Keratinocyte (primary cell): Measurements from ENCODE around the gene COL20A1. TPM values are rescaled to one million over a fixed set of nuclear protein-coding genes. Genes with fewer than 3 reads are reported as not detected.

Experiments
- DNase-seq: peaks from one replicate; pipeline ENCODE4 v3.0.0-alpha.2; 2011; ENCODE audit warnings: low read depth, missing footprints, low spot score
- FAIRE-seq: peaks from 2 replicates; lab custom pipeline; 2011; peaks lifted over from hg19 to GRCh38; lab: Jason Lieb, UNC
- H2AFZ ChIP-seq: 2 replicates; pipeline ENCODE4 v1.6.0; 2012; ENCODE audit warnings: low read length, control low read depth, inconsistent platforms; ENCODE audit not compliant: control insufficient read depth
- H3K27ac ChIP-seq: 2 replicates; pipeline ENCODE4 v1.5.1; 2011; ENCODE audit warnings: low read length; ENCODE audit not compliant: control insufficient read depth, insufficient read depth
- H3K27me3 ChIP-seq: 3 replicates; pipeline ENCODE4 v1.6.0; 2011; ENCODE audit warnings: low read length; ENCODE audit not compliant: control insufficient read depth, insufficient read depth; ENCODE audit errors: extremely low read depth
- H3K36me3 ChIP-seq, 2 experiments: 2 replicates in 1 of 2; 3 replicates in 1 of 2; pipeline ENCODE4 v1.5.1; 2011; ENCODE audit warnings: low read length in 2 of 2, mild to moderate bottlenecking in 1 of 2; ENCODE audit not compliant: control insufficient read depth in 2 of 2, insufficient read depth in 2 of 2; ENCODE audit errors: extremely low read depth in 1 of 2
- H3K4me1 ChIP-seq: 3 replicates; pipeline ENCODE4 v1.5.1; 2011; ENCODE audit warnings: low read length; ENCODE audit not compliant: control insufficient read depth, insufficient read depth; ENCODE audit errors: extremely low read depth
- H3K4me2 ChIP-seq: 3 replicates; pipeline ENCODE4 v1.6.0; 2011; ENCODE audit warnings: low read depth, low read length; ENCODE audit not compliant: control insufficient read depth, insufficient read depth; ENCODE audit errors: extremely low read depth
- H3K4me3 ChIP-seq, 3 experiments: fragments of 200-600 bp in 1 of 3; sonication (generic) in 1 of 3; 2 replicates in 2 of 3; 3 replicates in 1 of 3; pipeline ENCODE4 v1.5.1; 2011 to 2016; ENCODE audit warnings: low read length in 3 of 3, mild to moderate bottlenecking in 3 of 3, control low read depth in 2 of 3, inconsistent platforms in 1 of 3, low read depth in 1 of 3, mixed read lengths in 1 of 3, mixed run types in 1 of 3, moderate library complexity in 1 of 3; ENCODE audit not compliant: control insufficient read depth in 2 of 3, insufficient read depth in 2 of 3; ENCODE audit errors: extremely low read depth in 1 of 3
- H3K79me2 ChIP-seq: 2 replicates; pipeline ENCODE4 v1.6.0; 2012; ENCODE audit warnings: low read length; ENCODE audit not compliant: control insufficient read depth, insufficient read depth
- H3K9ac ChIP-seq: 3 replicates; pipeline ENCODE4 v1.6.0; 2011; ENCODE audit warnings: low read length; ENCODE audit not compliant: control insufficient read depth, insufficient read depth; ENCODE audit errors: extremely low read depth
- H3K9me1 ChIP-seq: 3 replicates; pipeline ENCODE4 v1.6.0; 2011; ENCODE audit warnings: low read length; ENCODE audit not compliant: control insufficient read depth, insufficient read depth; ENCODE audit errors: extremely low read depth
- H3K9me3 ChIP-seq: 2 replicates; pipeline ENCODE4 v1.5.1; 2012; ENCODE audit warnings: low read depth, low read length; ENCODE audit not compliant: control insufficient read depth
- H4K20me1 ChIP-seq: 3 replicates; pipeline ENCODE4 v1.6.0; 2011; ENCODE audit warnings: low read length; ENCODE audit not compliant: control insufficient read depth, insufficient read depth; ENCODE audit errors: extremely low read depth
- EZH2 ChIP-seq: IDR thresholded peaks from one replicate; pipeline ENCODE4 v1.6.1; 2012; ENCODE audit warnings: inconsistent platforms, mild to moderate bottlenecking, low read length, moderate library complexity
- dilution Hi-C: fragments of 300-500 bp; cut with MboI; formaldehyde crosslinking; loops from one replicate; pipeline ENCODE4 v1.7.0; 2020; ENCODE audit warnings: low sequenced_read_pairs; ENCODE audit not compliant: extremely low pct_ligation_motif_present
- polyA plus RNA-seq, 5 experiments: library from polyadenylated mRNA; depleted of rRNA in 3 of 5; stranded (reverse) in 3 of 5; stranded (forward) in 1 of 5; unstranded in 1 of 5; fragments of >200 nt; gene quantifications; 1 replicate in 1 of 5; 2 replicates in 3 of 5; 3 replicates in 1 of 5; pipeline versions ENCODE4 v1.2.1 to v1.2.3, GENCODE V29; 2011 to 2012; ENCODE audit warnings: missing spikeins in 2 of 5, low read depth in 1 of 5, low replicate concordance in 1 of 5
- TF ChIP-seq, protein P1 (sequence below), 3 experiments: IDR thresholded peaks in 1 of 3; conservative IDR thresholded peaks in 1 of 3; optimal IDR thresholded peaks in 1 of 3; 2 replicates in 2 of 3; 3 replicates in 1 of 3; pipeline versions ENCODE3 to v1.5.1; 2011; ENCODE audit warnings: low read length in 3 of 3, mild to moderate bottlenecking in 3 of 3, moderate library complexity in 2 of 3, control low read depth in 1 of 3, inconsistent platforms in 1 of 3; ENCODE audit not compliant: insufficient read depth in 2 of 3; ENCODE audit errors: extremely low read depth in 1 of 3

The COL20A1 gene
- polyA plus RNA-seq, 1 donor (not counting 4 experiments of a cell fraction or from before 2014, with no cell fraction given), result not detected

DNA sequence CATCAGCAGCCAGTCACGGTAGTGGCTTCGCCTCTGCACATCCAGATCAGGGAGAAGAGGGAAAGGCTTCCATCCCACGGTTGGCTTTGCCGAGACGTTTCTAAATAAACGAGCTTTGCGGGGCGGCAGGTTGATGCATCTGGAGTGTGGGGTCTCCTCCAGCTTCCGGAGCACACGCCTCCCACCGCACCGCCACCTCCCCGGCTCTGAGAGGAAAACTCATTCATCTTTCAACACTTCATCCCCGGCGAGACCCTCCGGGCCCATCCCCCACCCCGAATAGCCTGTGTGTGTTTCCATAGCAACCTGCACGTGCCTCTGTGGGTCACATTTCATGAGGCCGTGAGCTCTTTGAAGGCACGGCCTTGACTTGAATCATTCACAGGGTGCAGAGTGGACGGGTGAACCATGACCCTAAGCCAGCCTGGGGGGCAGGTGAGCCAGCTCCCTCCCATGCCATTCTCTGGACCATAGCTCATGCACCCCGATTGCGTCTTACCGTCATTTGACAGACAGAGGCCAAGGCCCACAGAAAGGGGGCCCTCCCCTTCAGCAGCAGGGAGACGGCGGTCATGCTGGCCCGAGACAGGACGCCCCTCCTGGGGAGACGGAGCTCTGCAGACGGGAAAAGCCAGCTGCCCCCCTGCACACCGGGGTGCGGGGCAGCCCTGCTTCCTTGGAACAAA is 84.4 kb downstream of the COL20A1 start:
- H3K4me1 ChIP-seq, result no peaks in the 10 kb centered on the region
- H3K4me3 ChIP-seq, result no peak overlapping the region
- dilution Hi-C loops, result no loop called here
- FAIRE-seq (no peak), DNase-seq (no peak)
- TF ChIP-seq, protein P1, sequence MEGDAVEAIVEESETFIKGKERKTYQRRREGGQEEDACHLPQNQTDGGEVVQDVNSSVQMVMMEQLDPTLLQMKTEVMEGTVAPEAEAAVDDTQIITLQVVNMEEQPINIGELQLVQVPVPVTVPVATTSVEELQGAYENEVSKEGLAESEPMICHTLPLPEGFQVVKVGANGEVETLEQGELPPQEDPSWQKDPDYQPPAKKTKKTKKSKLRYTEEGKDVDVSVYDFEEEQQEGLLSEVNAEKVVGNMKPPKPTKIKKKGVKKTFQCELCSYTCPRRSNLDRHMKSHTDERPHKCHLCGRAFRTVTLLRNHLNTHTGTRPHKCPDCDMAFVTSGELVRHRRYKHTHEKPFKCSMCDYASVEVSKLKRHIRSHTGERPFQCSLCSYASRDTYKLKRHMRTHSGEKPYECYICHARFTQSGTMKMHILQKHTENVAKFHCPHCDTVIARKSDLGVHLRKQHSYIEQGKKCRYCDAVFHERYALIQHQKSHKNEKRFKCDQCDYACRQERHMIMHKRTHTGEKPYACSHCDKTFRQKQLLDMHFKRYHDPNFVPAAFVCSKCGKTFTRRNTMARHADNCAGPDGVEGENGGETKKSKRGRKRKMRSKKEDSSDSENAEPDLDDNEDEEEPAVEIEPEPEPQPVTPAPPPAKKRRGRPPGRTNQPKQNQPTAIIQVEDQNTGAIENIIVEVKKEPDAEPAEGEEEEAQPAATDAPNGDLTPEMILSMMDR (optimal IDR thresholded peaks at IDR 0.05 in 1 of 3, IDR thresholded peaks at IDR 0.05 in 1 of 3, conservative IDR thresholded peaks at IDR 0.05 in 1 of 3; ENCODE audit: extremely low read depth in 1 of 3, insufficient read depth in 2 of 3, low read length in 3 of 3), result no peak
- no peak for TF ChIP-seq EZH2
- H3K79me2 ChIP-seq, result no peaks in the 10 kb centered on the region
- no peak overlapping the region for H3K9ac ChIP-seq
- no peaks in the 10 kb centered on the region for H3K9me3 ChIP-seq
- no peaks in the 10 kb centered on the region for H3K36me3 ChIP-seq
- H3K27ac ChIP-seq, result no peak overlapping the region
- H3K27me3 ChIP-seq, result peaks cover 34% of the 10 kb centered on the region
- H4K20me1 ChIP-seq, result no peaks in the 10 kb centered on the region
- H3K9me1 ChIP-seq, result no peaks in the 10 kb centered on the region
- no peak overlapping the region for H3K4me2 ChIP-seq
- no peak overlapping the region for H2AFZ ChIP-seq

- H3K27me3 ChIP-seq, result peaks cover 34% of the 10 kb centered on the region
- no peaks in the 10 kb centered on the region for H3K9me1 ChIP-seq
- dilution Hi-C loops, result no loop called here
Measured at GRCh38 chr20:63377951-63378381, 85.0 kb downstream of the COL20A1 start.

More at GRCh38 chr20:63377951-63378381, 85.0 kb downstream of the COL20A1 start:
- Histone ChIP-seq H3K9ac (no peak overlapping the region), H3K9me3 (no peaks in the 10 kb centered on the region), H3K4me3 (no peak overlapping the region), H3K27ac (no peak overlapping the region), H3K4me2 (no peak overlapping the region), H2AFZ (no peak overlapping the region), H3K79me2 (no peaks in the 10 kb centered on the region), H3K4me1 (no peaks in the 10 kb centered on the region), H4K20me1 (no peaks in the 10 kb centered on the region), H3K36me3 (no peaks in the 10 kb centered on the region)
- FAIRE-seq (no peak), DNase-seq (no peak)
- peak; percentile 18 for TF ChIP-seq EZH2
- TF ChIP-seq, protein P1 (optimal IDR thresholded peaks at IDR 0.05 in 1 of 3, IDR thresholded peaks at IDR 0.05 in 1 of 3, conservative IDR thresholded peaks at IDR 0.05 in 1 of 3; ENCODE audit: extremely low read depth in 1 of 3, insufficient read depth in 2 of 3, low read length in 3 of 3), result no peak
